Heart right ventricle (tissue), 16 donors: ENCODE measurements around the gene EFNA3. TPM values are rescaled to one million over a fixed set of nuclear protein-coding genes. Genes with fewer than 3 reads are reported as not detected.

Source experiments
- ATAC-seq, 8 donors: fragments of 200-7000 bp; cut with Tn5 transposase; one replicate each; pipeline ENCODE4 v1.9.1; 2020; ENCODE audit warnings: mild to moderate bottlenecking in 8 of 8, moderate library complexity in 8 of 8, moderate number of reproducible peaks in 1 of 8
- DNase-seq, 2 donors: peaks; one replicate each; pipeline ENCODE4 v3.0.0-alpha.2; 2020
- H3K27ac ChIP-seq, 10 donors: fragments of 200-600 bp; sonication (generic) in 2 of 10; one replicate each; pipeline versions ENCODE4 v1.5.0 to v1.8.0; 2020 to 2022; ENCODE audit warnings: mild to moderate bottlenecking in 3 of 10
- H3K27me3 ChIP-seq, 7 donors: fragments of 200-600 bp; one replicate each; pipeline ENCODE4 v1.8.0; 2021 to 2022; ENCODE audit warnings: mild to moderate bottlenecking in 2 of 7
- H3K36me3 ChIP-seq, 9 donors: fragments of 200-600 bp; sonication (generic) in 1 of 9; one replicate each; pipeline versions ENCODE4 v1.5.0 to v1.8.0; 2020 to 2022; ENCODE audit warnings: mild to moderate bottlenecking in 2 of 9
- H3K4me1 ChIP-seq, 9 donors: fragments of 200-600 bp; sonication (generic) in 1 of 9; one replicate each; pipeline versions ENCODE4 v1.5.0 to v1.8.0; 2020 to 2022; ENCODE audit warnings: mild to moderate bottlenecking in 4 of 9
- H3K4me3 ChIP-seq, 10 donors: fragments of 200-600 bp; sonication (generic) in 2 of 10; one replicate each; pipeline versions ENCODE4 v1.5.0 to v1.8.0; 2020 to 2022; ENCODE audit warnings: mild to moderate bottlenecking in 7 of 10, moderate library complexity in 2 of 10
- H3K9me3 ChIP-seq, 11 donors: fragments of 200-600 bp in 10 of 11; sonication (generic) in 2 of 11; one replicate each; pipeline versions ENCODE4 v1.5.0 to v1.8.0; 2013 to 2022; ENCODE audit warnings: mild to moderate bottlenecking in 2 of 11, control low read depth in 1 of 11, moderate library complexity in 1 of 11
- WGBS, 2 donors: extraction: QIAGEN DNeasy Blood & Tissue Kit; methylation state at CpG; one replicate each; pipeline ENCODE4 v1.1.7; 2013; ENCODE audit warnings: inconsistent platforms in 1 of 2; 5-methylcytosine and 5-hydroxymethylcytosine counted together
- intact Hi-C, 10 donors: fragments of 100-400 bp; cut with DNase I; formaldehyde crosslinking; loops; one replicate each; pipeline versions ENCODE4 v1.11.1 to v1.14.2; 2022
- polyA plus RNA-seq, 2 donors: library from polyadenylated mRNA; stranded (reverse); fragments of 200-250 nt; gene quantifications; one replicate each; pipeline ENCODE4 v1.2.3, GENCODE V29; 2013
- total RNA-seq, 10 donors: library from RNA; stranded (reverse); fragmentation: NEBNext Ultra II Directional in 3 of 10; extraction: Animal tissue kit (Norgen Biotek cat#: 25700) in 3 of 10; gene quantifications; one replicate each; pipeline versions ENCODE4 v1.2.1 to v1.2.4, GENCODE V29; 2021 to 2023
- TF ChIP-seq, protein P1 (sequence below), 9 donors: fragments of 200-600 bp; sonication (generic) in 2 of 9; IDR thresholded peaks; one replicate each; pipeline versions ENCODE4 v1.5.0 to v1.8.0; 2021 to 2022; ENCODE audit warnings: antibody characterized with exemption in 9 of 9, mild to moderate bottlenecking in 5 of 9, moderate library complexity in 1 of 9
- donor health status: Arrhythmogenic right ventricular cardiomyopathy.
- donor health status: ischemic (EF 13 %, LVEDD 7.1; RV severe dilation, severe dysfunction).
- donor health status: healthy with polysubstance abuse.
- donor health status: DM: no; HTN: yes; CAD: no.
- donor health status: DM: no; HTN: no; CAD: no.
- donor health status: ischemic (EF 25% LVEDD 6.9; RV normal size, moderate dysfunction).
- donor health status: ischemic (EF 25% LVEDD 5.7; RV mildly dilated, moderate dysfunction).
- donor health status: healthy.
- donor health status: DM: yes; HTN: yes; CAD: no.
- donor health status: Ischemic cardiomyopathy.
- donor health status: ischemic (EF 35%, LVEDD 5.7; RV mildly dilated, moderate dysfunction).
- donor health status: nonischemic (EF 11% LVEDD 7.7; RV severe dilation, severe dysfunction).
- donor health status: DM: yes; HTN: yes; CAD: no.
- donor health status: PGD.
- donor health status: ischemic (EF 29% LVEDD 5.4; RV normal size, mild dysfunction).
- donor health status: nonischemic (EF 23%, LVEDD 6.1; RV moderate dilation, normal function).

EFNA3 gene
- total and polyA plus RNA-seq, 12 donors, result 0.23 to 1.9 (median 0.47) TPM; not detected in 1

GRCh38 chr1:155085504-155086127 is 7.0 kb downstream of the EFNA3 start:
- peak overlapping the region; percentile 67 to 92 (median 88) for H3K27ac ChIP-seq
- intact Hi-C loops, result loop anchor here in 5 of 10 donors (2.0 to 10.0 kb wide), 6 partner anchors 23 to 531 kb away; partner anchors contain the start of genes ADAM15 (in 1 of the 5), EFNA4 (in 1 of the 5), SLC50A1 (in 1 of the 5) and UBE2Q1 (in 1 of the 5)
- TF ChIP-seq, protein P1, sequence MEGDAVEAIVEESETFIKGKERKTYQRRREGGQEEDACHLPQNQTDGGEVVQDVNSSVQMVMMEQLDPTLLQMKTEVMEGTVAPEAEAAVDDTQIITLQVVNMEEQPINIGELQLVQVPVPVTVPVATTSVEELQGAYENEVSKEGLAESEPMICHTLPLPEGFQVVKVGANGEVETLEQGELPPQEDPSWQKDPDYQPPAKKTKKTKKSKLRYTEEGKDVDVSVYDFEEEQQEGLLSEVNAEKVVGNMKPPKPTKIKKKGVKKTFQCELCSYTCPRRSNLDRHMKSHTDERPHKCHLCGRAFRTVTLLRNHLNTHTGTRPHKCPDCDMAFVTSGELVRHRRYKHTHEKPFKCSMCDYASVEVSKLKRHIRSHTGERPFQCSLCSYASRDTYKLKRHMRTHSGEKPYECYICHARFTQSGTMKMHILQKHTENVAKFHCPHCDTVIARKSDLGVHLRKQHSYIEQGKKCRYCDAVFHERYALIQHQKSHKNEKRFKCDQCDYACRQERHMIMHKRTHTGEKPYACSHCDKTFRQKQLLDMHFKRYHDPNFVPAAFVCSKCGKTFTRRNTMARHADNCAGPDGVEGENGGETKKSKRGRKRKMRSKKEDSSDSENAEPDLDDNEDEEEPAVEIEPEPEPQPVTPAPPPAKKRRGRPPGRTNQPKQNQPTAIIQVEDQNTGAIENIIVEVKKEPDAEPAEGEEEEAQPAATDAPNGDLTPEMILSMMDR (IDR thresholded peaks at IDR 0.05), result no peak
- H3K9me3 ChIP-seq, result no peaks in the 10 kb centered on the region
- peaks cover 29 to 39% (median 39%) of the 10 kb centered on the region in 7 donors for H3K27me3 ChIP-seq
- H3K36me3 ChIP-seq, result no peaks in the 10 kb centered on the region
- DNase-seq (peak; percentile 49 to 65), ATAC-seq (peak in 7 of 8 donors; percentile 5 to 35 (median 17))
- peak overlapping the region; percentile 33 to 82 (median 72) for H3K4me3 ChIP-seq
- WGBS, 2 donors, result 2% methylated on average over 30 to 31 of the region's 32 CpGs
- H3K4me1 ChIP-seq, result peaks cover 16 to 55% (median 42%) of the 10 kb centered on the region in 9 donors

DNA sequence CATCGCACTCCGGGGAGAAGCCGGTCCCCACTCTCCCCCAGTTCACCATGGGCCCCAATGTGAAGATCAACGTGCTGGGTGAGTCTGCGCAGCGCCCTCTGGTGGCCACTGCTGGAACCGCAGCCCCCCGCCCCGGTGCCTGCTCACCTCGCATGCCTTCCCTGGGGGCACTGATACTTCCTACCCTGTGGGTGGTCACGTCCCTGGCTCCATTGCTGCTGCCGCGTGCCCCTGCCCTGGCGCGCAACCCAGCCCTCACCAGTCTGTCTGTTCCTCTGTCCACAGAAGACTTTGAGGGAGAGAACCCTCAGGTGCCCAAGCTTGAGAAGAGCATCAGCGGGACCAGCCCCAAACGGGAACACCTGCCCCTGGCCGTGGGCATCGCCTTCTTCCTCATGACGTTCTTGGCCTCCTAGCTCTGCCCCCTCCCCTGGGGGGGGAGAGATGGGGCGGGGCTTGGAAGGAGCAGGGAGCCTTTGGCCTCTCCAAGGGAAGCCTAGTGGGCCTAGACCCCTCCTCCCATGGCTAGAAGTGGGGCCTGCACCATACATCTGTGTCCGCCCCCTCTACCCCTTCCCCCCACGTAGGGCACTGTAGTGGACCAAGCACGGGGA is 7.6 kb downstream of the EFNA3 start:
- Histone ChIP-seq H3K27me3 (peaks cover 22 to 33% (median 33%) of the 10 kb centered on the region in 7 donors), H3K27ac (peak overlapping the region in 2 of 10 donors; percentile 88 to 89), H3K9me3 (no peaks in the 10 kb centered on the region), H3K4me3 (peak overlapping the region in 7 of 10 donors; percentile 61 to 78 (median 72)), H3K36me3 (no peaks in the 10 kb centered on the region), H3K4me1 (peaks cover 12 to 51% (median 38%) of the 10 kb centered on the region in 9 donors)
- peak; percentile 5 to 41 (median 24) for ATAC-seq
- intact Hi-C loops, result loop anchor here in 2 of 10 donors (2.0 to 10.0 kb wide), 3 partner anchors 43 to 531 kb away; partner anchors contain the start of genes SLC50A1 (in 1 of the 2) and UBE2Q1 (in 1 of the 2)
- TF ChIP-seq, protein P1 (IDR thresholded peaks at IDR 0.05), result peak; percentile 95 to 99 (median 97)
- DNase-seq, result peak; percentile 60 to 74
- 20 to 21% methylated on average over 21 to 24 of the region's 24 CpGs for WGBS, 2 donors

- 69 to 72% methylated on average over 8 of the region's 8 CpGs for WGBS, 2 donors
Observed at GRCh38 chr1:155086856-155087535, 8.4 kb downstream of the EFNA3 start.

More at GRCh38 chr1:155086856-155087535, 8.4 kb downstream of the EFNA3 start:
- Histone ChIP-seq H3K27me3 (peaks cover 19 to 25% (median 25%) of the 10 kb centered on the region in 7 donors), H3K27ac (no peak overlapping the region), H3K9me3 (no peaks in the 10 kb centered on the region), H3K36me3 (no peaks in the 10 kb centered on the region), H3K4me1 (peaks cover 9 to 49% (median 36%) of the 10 kb centered on the region in 9 donors), H3K4me3 (no peak overlapping the region)
- TF ChIP-seq, protein P1 (IDR thresholded peaks at IDR 0.05), result peak in 1 of 9 donors; percentile 19
- DNase-seq, result no peak
- intact Hi-C loops, result loop anchor here in 2 of 10 donors (2.0 to 10.0 kb wide), 3 partner anchors 42 to 532 kb away; partner anchors contain the start of genes SLC50A1 (in 1 of the 2) and UBE2Q1 (in 1 of the 2)
- no peak for ATAC-seq
